Right ventricle myocardium inferior (tissue), 1 donor: ENCODE measurements around the gene PWWP2B. TPM values are rescaled to one million over a fixed set of nuclear protein-coding genes. Genes with fewer than 3 reads are reported as not detected.

Source experiments
- ATAC-seq: fragments of 200-7000 bp; cut with Tn5 transposase; one replicate; pipeline ENCODE4 v1.9.1; 2020; ENCODE audit warnings: mild to moderate bottlenecking, moderate library complexity
- DNase-seq: peaks from one replicate; pipeline ENCODE4 v3.0.0; 2021; ENCODE audit errors: missing footprints
- intact Hi-C: fragments of 100-400 bp; cut with DNase I; formaldehyde crosslinking; loops from one replicate; pipeline ENCODE4 v1.11.0; 2022
- total RNA-seq: library from RNA; stranded (reverse); fragmentation: NEBNext Ultra II Directional; extraction: Animal tissue kit (Norgen Biotek cat#: 25700); gene quantifications from one replicate; pipeline ENCODE4 v1.2.1, GENCODE V29; 2021
- donor health status: DM: no; HTN: yes; CAD: no; lungs with severe emphysema.

PWWP2B gene
- total RNA-seq, 1 donor from 2014 or later: 22.3 TPM

- ATAC-seq (no peak), DNase-seq (peak; percentile 69)
- intact Hi-C loops: no loop called here
Observed at GRCh38 chr10:132400547-132401151, 3.6 kb downstream of the PWWP2B start.

DNA sequence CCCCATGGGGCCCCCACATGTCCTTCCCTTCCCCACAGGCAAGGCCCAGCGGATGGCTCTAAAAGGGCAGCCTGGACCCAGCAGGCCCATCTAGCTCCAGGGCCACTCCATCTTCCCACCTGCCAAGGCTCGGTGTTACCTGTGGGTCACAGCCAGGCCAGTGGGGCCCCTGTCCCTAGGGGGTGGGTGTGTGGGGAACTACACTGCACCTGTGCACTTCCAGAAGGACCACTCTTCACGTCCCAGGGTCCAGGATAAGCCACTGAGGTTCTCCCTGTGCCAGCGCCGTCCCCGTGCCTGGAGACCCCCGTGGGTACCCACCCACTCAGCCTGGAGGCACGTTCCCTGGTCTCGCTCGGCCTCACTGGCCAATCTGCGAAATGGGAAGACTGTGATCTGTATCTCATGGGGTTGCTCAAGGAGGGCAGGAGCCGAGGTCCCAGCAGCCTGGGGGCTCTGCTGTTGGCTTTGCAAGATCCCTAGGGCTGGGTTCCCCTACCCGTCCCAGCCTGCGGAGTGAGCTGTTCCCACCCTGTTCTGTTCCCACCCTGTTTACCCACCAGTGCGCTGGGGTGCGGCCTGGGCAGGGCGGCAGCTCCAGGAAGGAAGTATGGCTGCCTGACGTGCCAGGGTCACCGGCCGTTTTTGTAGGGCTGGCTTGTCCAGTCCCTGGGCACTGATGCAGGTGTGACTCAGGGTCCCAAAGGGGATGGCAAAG is 4.6 kb downstream of the PWWP2B start:
- ATAC-seq (no peak), DNase-seq (peak; percentile 60)
- intact Hi-C loops: no loop called here

DNA sequence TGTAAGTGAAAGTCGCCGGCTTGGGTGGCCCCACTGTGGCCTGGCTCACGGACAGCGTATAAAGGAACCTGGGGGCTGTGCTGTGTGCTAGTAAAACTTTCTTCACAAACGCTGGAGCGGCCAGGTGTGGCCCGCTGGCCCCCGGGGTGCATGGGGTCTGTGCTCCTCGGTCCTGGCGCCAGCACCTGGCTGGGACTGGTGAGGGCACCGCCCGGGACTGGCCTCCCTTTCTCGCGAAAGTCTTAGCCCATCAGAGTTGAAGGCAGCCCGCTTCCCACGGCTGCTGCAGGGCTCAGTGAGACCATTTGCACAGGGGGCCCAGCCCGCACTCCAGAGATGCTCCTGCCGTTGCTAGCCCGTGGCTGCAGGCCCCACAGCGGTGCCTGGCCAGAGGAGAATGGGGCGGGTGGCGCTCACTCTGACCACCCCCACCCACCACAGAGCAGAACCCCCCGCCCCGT is 5.8 kb downstream of the PWWP2B start:
- intact Hi-C loops: no loop called here
- ATAC-seq (no peak), DNase-seq (peak; percentile 45)

- ATAC-seq (no peak), DNase-seq (peak; percentile 21)
- intact Hi-C loops: no loop called here
Observed at GRCh38 chr10:132403511-132404168, 6.6 kb downstream of the PWWP2B start.

DNA sequence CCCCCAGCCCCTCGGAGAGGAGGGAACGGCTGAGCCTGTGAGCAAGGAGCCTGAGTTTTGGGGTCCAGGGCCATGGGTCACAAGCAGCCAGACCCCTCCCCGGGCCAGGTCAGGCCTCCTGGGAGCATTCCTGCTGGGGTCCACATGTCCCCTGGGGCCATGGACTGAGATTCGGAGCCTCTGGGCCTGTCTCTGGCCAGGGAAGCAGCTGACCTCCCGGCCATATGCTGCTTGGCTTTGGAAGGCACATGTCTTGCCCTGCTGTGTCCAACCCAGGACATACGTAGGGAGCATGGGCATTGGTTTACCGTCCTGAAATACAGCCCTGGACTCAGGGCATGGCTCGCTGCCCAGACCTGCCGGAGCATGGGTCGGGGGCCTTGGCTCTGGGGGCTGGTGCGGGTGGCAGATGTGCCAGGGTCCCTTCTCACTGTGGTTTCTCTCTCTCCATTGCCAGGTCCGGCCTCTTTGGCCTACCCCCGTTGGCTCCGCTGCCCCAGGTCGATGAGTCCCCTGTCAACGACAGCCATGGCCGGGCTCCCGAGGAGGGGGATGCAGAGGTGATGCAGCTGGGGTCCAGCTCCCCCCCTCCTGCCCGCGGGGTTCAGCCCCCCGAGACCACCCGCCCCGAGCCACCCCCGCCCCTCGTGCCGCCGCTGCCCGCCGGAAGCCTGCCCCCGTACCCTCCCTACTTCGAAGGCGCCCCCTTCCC is 7.3 kb downstream of the PWWP2B start:
- ATAC-seq (no peak), DNase-seq (peak; percentile 31)
- intact Hi-C loops: no loop called here

DNA sequence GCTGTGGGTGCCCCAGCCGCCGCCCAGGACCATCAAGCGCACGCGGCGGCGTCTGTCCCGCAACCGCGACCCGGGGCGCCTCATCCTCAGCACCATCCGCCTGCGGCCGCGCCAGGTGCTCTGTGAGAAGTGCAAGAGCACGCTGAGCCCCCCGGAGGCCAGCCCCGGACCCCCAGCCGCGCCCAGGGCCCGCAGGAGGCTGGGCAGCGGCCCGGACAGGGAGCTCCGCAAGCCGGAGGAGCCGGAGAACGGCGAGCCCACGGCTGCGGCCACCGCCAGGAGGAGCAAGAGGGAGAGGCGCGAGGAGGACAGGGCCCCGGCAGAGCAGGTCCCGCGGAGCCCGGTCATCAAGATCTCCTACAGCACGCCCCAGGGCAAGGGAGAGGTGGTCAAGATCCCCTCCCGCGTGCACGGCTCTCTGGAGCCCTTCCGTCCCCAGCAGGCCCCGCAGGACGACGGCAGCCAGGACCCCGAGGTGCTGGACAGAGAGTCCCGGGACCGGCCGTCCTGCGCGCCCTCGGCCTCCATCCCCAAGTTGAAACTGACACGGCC is 8.0 kb downstream of the PWWP2B start:
- DNase-seq (peak; percentile 26), ATAC-seq (no peak)
- intact Hi-C loops: no loop called here

GRCh38 chr10:132405463-132405991 is 8.5 kb downstream of the PWWP2B start:
- intact Hi-C loops: no loop called here
- peak; percentile 57 for DNase-seq
- ATAC-seq: no peak

- intact Hi-C loops: no loop called here
- DNase-seq (peak; percentile 18), ATAC-seq (no peak)
Observed at GRCh38 chr10:132406181-132406580, 9.2 kb downstream of the PWWP2B start.

- DNase-seq (no peak), ATAC-seq (no peak)
- intact Hi-C loops: no loop called here
Observed at GRCh38 chr10:132406750-132407149, 9.8 kb downstream of the PWWP2B start.

DNA sequence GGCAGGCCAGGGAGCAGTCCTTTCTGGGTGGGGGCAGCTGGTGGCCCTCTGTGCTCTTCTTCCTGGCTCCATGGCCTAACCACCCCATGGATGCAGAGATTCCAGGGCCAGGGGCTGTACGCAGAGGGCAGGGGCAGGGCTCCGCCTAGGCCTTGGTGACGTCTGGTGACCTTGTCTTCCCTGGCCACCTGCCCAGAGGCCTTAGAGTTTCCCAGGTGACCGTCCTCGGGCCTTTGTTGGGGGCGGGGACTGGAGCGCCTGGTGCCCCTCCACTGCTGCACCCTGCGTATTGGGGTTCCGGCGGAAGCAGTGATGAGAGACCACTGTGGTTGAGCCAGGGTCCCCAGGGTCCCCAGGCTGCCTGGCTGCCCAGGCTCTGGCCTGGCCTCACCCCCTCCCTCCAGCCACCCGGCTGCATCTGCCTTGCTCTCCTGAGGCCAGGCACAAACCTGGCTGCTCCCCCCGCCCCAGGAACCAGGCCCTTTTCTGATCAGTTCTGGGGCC is 10.3 kb downstream of the PWWP2B start:
- DNase-seq: peak; percentile 73
- peak; percentile 56 for ATAC-seq

GRCh38 chr10:132407846-132408278 is 10.9 kb downstream of the PWWP2B start:
- DNase-seq: no peak
- intact Hi-C loops: no loop called here
- peak; percentile 45 for ATAC-seq

More for the DNA sequence above, 10.3 kb downstream of the PWWP2B start:
- intact Hi-C loops: no loop called here

DNA sequence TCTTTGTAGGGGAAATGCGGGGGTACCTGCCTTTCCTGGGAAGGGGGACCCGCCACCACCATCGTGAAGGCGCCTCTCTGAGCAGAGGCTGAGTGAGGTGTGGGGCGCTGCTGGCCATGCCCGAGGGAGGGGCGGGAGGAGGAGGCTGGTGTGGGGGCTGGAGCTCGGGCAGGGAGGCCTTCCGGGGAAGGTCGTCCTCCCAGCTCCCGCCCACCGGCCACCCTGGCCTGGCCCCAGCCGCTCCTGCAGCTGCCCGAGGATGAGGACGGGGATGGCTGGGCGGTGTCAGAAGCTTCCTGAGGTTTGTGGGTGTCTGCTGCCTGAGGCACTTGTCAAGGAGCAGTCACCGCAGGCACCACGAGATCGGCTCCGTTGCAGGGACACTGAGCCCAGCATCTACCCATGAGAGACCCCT is 11.4 kb downstream of the PWWP2B start:
- ATAC-seq (peak; percentile 24), DNase-seq (no peak)
- intact Hi-C loops: no loop called here

DNA sequence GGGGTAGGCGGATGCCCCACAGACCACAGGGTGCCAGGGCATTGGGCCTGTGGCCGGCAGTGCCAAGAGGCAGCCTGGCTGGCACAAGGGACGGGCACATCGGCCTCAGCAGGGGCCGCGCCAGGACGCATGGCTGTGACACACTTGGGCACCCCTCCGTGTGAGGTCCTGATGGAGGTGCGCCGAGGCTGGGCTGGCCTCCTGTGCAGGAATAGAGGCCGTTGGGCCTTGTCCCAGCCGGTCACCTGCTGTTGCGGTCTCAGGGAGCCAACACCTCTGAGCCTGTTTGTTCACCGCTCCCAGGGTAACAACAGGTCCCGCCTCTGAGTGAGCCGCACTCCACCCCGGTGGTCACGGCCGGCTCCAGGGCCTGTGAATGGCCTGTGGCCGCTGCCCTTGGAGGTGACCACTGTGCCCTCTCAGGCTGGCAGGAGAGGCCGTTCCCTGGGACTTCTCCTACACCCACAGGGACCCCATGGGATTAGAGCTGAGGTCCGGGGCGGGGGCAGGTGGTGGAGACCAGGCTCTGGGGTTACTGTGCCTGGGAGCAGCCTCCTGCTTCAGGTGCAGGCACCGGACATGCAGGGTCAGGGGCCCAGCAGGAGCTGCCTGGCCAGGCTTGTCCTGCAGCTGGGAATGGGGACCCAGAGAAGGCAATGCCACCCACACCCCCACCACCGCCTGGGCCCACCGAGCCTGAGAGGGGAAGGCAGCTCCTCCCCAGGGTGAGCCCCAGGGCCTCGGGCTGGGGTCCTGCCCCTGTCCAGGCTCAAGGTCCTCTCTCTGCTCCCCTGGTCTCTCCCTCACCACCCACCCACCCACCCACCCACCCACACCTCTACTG is 12.0 kb downstream of the PWWP2B start:
- intact Hi-C loops: no loop called here
- peak; percentile 68 for DNase-seq
- peak; percentile 12 for ATAC-seq

- intact Hi-C loops: no loop called here
- ATAC-seq (no peak), DNase-seq (no peak)
Observed at GRCh38 chr10:132409667-132410028, 12.6 kb downstream of the PWWP2B start.

DNA sequence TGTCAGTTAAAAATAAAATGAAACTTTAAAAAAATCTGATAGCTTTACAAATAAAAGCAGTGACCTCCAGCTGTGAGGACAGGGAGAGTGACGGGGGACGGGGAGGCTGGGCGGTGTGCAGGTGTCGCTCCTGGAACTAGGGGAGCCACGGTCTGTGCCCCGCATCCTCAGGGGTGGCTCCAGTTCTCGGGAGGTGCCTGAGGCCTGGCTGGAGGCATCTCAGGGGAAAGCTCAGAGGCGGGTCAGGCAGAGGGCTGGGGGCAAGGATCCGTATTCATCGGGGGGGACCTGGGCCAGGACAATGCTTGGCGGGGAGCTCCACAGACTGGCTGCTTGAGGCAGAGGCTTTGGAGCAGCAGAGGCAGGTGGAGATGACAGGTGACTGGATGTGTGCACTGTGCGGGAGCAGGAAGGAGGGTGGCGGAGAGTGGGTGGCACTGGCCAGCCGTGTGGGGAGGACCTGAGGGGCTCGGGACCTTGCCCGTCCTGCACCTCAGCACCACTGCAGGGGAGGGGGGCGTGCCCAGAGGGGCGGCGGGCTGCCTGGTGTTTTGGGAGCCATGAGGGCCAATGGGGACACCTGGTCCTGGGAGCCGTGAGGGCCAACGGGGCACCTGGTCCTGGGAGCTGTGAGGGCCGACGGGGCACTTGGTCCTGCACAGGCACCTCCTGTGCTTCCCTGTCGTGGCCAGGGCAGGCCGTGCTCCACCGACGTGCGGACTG is 13.2 kb downstream of the PWWP2B start:
- intact Hi-C loops: no loop called here
- peak; percentile 60 for DNase-seq

DNA sequence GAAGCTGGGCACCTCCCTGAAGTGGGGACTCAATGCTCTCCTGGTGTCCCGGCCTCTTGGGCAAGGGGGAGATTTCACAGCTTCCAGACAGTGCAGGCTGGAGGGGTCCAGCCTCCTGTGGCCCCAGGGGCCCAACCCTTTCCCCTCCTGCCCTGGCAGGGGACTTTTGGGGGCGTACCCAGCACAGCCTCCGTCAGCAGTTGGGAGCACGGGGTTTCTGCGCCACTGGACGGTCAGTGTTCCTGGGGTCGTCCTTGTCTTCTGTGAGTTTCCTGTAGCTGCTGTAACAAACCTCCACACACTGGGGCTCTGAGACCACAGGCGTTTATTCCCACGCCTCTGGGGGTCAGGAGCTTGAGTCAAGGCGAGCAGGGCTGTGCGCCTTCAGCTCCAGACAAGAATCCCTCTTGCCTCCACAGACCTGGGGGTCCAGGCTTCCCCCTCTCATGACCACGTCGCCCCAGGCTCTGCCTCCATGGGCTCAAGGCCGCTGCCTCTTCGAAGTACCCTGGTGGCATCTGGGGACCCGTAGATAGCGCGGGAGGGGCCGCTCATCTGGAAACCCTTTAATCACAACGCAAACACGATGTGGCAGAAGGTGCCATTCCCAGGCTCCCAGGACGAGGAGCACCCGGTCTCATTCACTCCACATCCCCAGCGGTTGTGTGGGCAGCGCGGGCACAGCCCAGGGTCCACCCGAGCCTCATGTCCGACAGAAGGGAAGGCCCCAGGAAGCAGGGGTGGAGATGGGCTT is 14.0 kb downstream of the PWWP2B start:
- ATAC-seq: no peak
- peak; percentile 14 for DNase-seq
- intact Hi-C loops: no loop called here

More for the DNA sequence above, 13.2 kb downstream of the PWWP2B start:
- ATAC-seq: no peak
